Measurements from ENCODE around the gene GLB1L2.
"Not testable (repeated sequence)": the region's sequence is repeated elsewhere in the genome, so short reads cannot be mapped to it uniquely, and the experiment has no call there.

The GLB1L2 gene

GRCh38 chr11:134328433-134328832, 3.4 kb upstream of the GLB1L2 start:
- FAIRE-seq = no peak

DNA sequence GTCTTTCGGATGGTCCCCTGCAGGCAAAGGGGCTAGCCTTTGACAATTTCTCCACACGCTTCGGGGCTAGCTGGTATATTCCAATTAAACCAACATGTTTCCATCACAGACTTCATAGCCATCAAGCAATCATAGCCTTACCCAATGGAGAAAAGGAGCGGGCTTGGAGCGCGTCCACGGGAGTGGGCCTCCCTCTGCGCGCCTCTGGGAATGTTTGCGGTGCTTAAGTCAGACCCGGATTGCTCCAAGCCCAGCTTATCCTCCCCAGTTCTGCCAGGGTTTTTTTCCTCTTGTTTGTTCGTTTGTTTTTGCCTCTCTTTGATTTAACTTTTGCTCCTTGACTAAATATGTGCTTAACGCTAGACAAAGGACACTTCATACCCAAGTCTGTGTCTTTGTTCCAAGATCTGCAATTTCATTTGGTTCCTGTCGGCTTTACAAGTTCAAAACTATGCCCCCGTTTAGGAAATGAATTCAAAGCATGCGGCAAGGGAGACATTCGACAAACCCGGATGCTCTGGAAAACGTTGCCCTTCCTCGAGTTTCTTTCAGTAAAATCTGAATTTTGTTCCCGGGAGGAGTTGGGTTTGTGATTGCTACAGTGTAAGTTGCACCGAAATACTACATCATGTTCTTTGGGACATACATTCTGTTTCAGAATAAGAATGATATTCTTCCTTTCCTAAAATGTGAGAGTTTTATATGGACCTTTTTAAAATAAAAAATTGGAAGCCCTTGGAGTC, 1.0 kb upstream of the GLB1L2 start:
- FAIRE-seq = no peak

GRCh38 chr11:134332189-134332631, 422 bp downstream of the GLB1L2 start:
- FAIRE-seq = no peak

DNA sequence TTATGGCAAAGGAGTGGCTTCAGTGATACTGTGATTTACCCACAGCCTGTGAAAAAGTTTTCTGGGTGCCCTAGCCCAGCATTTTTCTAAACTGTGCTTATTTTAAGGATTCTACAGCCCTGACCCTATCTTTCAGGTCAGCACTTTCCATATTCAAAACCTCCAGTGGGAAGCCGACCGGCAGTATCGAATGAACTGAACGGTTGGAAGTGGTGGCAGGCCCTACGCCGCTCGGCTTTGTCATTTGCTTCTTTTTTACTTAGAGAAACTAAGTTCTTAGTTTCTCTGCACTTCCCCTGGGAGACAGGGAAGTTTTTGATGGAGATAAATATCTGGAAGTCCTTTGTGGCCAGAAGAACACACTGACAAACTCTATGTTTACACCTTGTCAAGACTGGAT, 994 bp downstream of the GLB1L2 start:
- FAIRE-seq = no peak

GRCh38 chr11:134333312-134333711, 1.5 kb downstream of the GLB1L2 start:
- no peak for FAIRE-seq

DNA sequence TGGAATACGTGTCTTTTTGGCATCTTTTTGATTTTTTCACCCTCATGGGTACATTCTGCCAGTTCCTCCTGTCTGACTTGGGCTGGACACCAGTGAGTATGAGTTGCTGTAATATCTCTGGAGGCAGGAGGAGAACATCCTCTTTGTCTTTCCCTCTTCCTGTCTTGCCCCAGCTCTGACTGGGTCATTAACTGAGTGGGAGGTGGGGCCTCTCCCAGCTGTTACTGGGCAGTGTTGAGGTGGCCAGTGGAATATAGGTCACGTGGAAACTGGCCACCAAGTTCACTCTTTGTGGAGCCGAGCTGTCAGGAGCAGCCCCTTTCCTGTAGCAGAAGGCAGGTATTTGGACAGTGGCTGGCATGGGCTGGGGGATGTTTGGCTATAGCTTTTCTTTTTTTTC, 2.2 kb downstream of the GLB1L2 start:
- FAIRE-seq = no peak

DNA sequence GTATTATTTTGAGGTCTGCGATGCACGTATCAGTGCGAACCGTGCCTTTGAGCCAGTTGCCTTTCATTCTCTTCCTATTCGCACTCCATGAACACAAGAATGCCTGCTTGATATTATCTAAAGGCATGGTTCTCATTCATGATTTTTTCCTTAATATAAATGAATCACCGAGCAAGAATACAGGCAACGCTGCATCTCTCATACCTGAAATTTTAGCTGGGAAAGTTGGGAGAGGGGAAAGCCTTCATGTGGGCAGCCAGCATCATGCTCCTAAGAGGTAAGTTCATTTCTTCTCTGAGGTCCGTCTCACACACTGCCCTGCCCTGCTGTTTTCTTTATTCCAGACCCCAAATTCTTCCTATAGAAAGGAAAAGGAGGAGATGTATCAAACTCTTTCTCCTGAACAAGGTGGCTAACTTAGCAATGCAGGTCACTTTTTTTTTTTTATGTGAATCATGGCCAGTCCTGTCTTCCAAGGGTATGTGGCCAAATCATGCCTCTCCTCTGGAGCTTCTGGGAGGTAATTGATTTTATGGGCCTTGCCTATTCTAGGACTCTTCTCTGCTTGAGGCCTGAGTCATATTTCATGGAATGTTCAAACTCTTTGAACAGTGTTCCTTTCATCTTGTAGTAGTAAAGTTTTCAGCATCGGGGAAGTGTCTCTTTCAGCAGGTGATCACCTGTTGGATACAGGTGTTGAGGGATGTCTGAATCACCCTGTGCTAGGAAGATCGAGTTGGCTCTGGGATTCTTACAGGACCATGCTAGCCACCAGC, 3.2 kb downstream of the GLB1L2 start:
- no peak for FAIRE-seq

DNA sequence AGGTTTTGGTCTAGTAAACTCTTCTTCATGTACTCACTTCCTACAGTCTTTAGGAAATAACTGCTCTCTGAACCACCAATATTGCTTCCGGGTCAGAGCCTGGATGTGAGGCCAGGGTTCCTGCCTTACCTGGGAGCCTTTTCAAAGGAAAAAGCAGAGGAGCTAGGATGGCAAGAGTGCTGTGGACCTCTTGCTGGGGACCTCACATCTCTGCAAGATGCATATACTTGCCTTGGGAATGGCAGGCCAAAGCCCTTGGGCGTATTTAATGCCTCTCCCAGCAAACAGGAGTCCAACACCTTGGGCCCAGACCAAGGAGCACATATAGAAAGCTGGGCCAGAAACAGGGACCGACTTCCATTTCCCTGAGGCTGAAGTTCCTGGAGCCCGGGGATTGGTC, 5.3 kb downstream of the GLB1L2 start:
- no peak for FAIRE-seq

DNA sequence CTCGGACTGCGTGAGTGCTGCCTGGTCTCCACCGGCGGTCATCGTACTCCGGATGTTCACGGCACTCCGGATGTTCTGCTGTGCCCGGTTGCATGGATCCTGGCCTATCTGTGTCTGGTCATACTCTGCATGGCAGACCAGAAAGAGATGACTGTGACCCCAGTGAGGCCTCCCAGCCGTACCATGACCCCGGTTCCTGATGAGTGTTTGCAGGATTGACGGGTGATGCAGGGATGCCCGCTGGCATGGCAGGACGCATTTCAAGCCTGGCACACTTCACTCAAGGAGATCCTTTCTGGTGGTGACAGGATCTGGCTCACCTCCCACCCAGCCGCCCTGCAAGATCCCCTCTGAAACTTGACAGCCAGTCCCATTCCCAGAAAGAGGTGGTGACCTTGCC, 6.3 kb downstream of the GLB1L2 start:
- no peak for FAIRE-seq

DNA sequence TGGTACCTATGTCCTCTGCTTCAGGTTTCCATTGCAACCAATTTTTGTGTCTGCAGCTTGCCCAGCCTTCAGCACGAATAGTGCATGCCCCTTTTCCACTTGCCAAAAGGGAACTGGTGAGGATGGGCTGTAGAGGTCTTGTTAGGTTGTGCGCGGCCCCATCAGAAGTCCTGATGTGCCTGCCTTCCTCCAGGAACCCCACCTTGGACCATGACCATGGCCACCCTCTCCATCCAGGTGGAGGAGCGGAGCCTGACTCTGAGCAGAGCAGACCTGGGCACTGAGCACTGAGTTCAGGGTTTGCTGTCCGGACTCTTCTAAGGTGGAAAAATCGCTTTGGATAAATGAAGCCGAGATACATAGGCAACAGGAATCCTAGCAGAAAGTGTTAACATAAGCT, 6.9 kb downstream of the GLB1L2 start:
- no peak for FAIRE-seq

GRCh38 chr11:134339756-134340155, 8.0 kb downstream of the GLB1L2 start:
- no peak for FAIRE-seq

- no peak for FAIRE-seq
Observed at GRCh38 chr11:134340354-134340964, 8.7 kb downstream of the GLB1L2 start.

DNA sequence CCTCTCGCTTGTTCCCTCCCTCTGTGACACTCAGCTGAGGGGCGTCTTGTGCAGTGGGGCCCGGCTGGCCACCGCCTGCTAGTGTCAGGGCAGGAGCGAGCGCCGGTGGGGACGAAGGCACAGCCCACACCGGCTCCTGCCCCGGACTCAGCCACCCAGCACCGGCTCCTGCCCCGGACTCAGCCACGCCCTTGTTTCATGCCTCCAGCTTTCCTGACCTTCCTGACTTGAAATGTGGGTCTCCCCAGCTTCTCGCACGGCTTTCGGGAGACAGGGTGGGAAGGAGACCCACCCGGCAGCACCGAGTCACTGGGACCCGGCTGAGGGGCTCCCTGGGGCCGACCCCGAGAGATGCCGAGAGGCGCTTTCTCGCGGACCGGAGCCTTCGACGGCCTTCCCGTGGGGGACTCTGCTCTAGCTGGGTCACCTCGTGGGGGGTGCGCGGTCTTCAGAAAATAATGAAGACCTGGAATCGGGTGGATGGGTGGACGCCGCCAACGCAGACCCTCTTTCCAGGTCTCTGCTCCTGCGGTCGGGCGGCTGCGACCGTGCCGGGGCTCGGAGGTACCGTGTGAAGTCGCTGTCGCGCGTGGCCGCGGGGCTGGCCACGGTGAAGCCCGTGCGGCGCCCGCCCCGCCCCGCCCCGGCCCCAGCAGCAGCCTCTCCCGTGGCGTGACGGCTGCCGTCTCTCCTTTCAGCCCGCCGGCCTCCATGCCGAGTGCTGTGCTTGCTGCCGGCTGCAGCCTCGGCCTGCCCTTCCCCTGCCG, 10.2 kb downstream of the GLB1L2 start:
- FAIRE-seq = no peak

- FAIRE-seq = no peak
Observed at GRCh38 chr11:134342572-134343340, 11.0 kb downstream of the GLB1L2 start.

- FAIRE-seq = no peak
Observed at GRCh38 chr11:134343646-134344045, 11.9 kb downstream of the GLB1L2 start.

DNA sequence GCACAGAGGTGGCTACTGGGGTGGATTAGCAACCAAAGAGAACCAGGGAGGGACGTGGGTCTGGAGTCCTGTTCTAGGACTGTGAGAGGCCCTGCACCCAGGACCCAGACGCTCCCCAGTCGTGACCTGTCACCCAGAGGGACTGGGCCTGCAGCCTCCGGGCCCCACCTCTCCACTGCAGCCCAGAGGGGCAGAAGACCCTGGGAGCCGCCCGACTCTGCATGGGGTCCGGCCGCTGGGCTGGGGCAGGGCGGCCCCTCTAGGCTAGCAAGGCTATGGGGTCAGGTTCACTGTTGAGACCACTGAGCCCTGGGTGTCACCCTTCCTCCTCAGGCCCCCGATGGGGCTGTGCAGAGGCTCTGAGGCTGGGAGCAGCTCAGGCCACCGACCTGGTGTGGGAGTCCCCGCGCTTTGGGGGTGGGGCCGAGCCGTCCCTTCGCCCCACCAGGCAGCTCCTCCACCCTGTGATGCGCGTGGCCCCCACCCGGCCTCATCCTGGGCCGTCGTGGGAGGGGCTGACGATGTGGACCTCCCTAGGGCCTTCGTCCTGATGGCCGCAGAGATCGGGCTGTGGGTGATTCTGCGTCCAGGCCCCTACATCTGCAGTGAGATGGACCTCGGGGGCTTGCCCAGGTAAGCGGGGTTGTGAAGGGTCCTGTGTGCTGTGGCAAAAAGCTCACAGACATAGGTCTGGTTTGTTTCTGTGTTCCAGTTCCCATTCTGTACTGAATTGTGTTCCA, 12.9 kb downstream of the GLB1L2 start:
- FAIRE-seq = not testable (repeated sequence)

DNA sequence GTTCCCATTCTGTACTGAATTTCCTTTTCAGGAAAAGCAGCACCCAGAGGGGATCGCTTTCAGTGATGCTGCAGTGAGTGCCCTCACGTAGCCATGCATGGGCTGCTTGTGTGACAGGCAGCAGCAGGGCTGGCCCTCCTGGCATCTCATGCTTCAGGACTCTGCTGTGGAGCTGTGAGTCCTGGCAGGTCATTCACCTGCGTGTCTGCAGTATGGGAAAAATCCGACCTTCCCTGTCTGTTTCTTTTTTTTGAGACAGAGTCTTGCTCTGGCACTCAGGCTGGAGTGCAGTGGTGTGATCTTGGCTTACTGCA, 13.4 kb downstream of the GLB1L2 start:
- FAIRE-seq = no peak

DNA sequence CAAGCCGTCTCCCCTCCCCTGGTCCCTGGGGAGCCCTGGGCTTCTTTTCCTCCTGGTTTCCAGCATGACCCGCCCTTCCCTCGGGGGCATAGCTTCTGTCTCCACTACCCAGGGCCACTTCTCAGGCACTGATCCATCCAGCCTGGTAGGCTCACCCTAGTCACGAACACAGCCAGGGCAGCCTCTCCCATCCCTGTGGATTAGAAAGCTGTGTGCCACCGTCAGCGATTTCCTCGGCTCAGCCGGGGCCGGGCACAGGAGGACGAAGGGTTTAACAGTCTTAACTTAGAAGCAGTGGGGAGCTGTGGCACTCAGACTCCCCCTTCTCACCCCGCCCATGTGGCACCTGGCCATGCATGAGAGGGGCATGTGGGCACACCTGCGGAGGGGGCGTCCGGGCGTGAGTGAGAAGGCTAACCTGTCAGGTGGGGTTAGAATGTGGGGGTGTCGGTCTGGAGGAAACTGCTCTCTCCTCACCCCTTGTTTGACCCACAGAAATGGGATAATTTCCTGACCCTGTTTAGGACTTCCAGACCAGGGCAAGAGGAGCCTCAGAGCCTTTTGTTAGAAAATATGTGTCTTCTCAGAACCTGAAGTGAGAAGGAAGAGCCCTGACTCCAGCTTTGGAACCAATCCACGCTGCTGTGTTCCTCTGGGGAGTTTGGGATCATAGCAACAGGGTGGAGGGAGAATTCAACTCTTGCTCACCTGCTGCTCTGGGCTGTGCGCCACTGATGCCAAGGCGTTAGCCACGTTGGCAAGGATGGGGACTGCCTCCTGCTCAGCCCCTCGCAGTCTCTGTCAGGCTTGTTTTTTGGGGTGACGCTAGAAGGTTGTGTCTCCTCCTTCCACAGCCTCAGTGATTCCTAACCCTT, 14.6 kb downstream of the GLB1L2 start:
- no peak for FAIRE-seq

- FAIRE-seq = no peak
Observed at GRCh38 chr11:134346976-134347350, 15.2 kb downstream of the GLB1L2 start.

DNA sequence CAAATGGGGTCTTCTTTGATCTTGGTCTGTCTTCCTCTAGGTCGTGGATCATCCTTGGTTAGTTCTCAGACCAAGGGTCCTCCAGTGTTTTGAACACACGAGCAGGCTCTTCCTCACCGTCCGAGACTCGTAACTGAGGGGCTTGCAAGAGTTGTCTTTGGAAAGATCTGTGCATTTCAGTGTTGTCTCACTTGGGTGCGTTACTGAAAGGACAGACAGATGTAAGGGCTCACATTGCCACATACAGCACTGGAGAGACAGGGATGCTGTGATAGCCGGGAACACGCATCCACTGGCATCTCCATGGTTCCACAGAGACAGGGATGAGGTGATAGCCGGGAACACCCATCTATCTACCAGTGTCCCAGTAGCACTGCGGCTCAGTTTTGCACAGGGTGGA, 15.7 kb downstream of the GLB1L2 start:
- no peak for FAIRE-seq

Data from G401.6 (cell line).